Endodermal cell (in vitro differentiated cells): Measurements from ENCODE around the gene MRPL32. TPM values are rescaled to one million over a fixed set of nuclear protein-coding genes. Genes with fewer than 3 reads are reported as not detected.
A peak's percentile ranks its signal among the peaks of the same experiment; 100 is the strongest.

Experiments
- DNase-seq: peaks from one replicate; pipeline ENCODE4 v3.0.0-alpha.2; 2017
- H3K27ac ChIP-seq: 2 replicates; pipeline ENCODE4 v1.5.1; 2013; ENCODE audit warnings: mild to moderate bottlenecking, low read depth, low read length, moderate library complexity
- H3K27me3 ChIP-seq: 2 replicates; pipeline ENCODE4 v1.6.1; 2013; ENCODE audit warnings: mild to moderate bottlenecking, low read length, moderate library complexity; ENCODE audit not compliant: insufficient read depth, control insufficient read depth, poor library complexity, severe bottlenecking
- H3K36me3 ChIP-seq: 2 replicates; pipeline ENCODE4 v1.7.0; 2013; ENCODE audit warnings: mild to moderate bottlenecking, low read length, moderate library complexity; ENCODE audit not compliant: control insufficient read depth, insufficient read depth
- H3K4me1 ChIP-seq: one replicate; pipeline ENCODE4 v1.7.0; 2013; ENCODE audit warnings: low read length; ENCODE audit not compliant: control insufficient read depth, insufficient read depth
- H3K4me3 ChIP-seq: 2 replicates; pipeline ENCODE4 v1.5.1; 2013; ENCODE audit warnings: mild to moderate bottlenecking, low read length, moderate library complexity
- H3K9ac ChIP-seq: 2 replicates; pipeline ENCODE4 v1.6.1; 2013; ENCODE audit warnings: mild to moderate bottlenecking, low read length, moderate library complexity; ENCODE audit not compliant: poor library complexity, severe bottlenecking; ENCODE audit errors: extremely low read depth
- H3K9me3 ChIP-seq: 2 replicates; pipeline ENCODE4 v1.6.1; 2013; ENCODE audit warnings: mild to moderate bottlenecking, low read length, moderate library complexity; ENCODE audit not compliant: control insufficient read depth
- H3K27ac Mint-ChIP-seq: 2 replicates; pipeline ENCODE4 v1.8.0; 2020; ENCODE audit warnings: mixed read lengths
- H3K27me3 Mint-ChIP-seq: 2 replicates; pipeline ENCODE4 v1.8.0; 2021; ENCODE audit warnings: mild to moderate bottlenecking, mixed read lengths; ENCODE audit not compliant: insufficient read depth
- H3K36me3 Mint-ChIP-seq: 2 replicates; pipeline ENCODE4 v1.8.0; 2020; ENCODE audit warnings: low read depth, mixed read lengths
- H3K4me1 Mint-ChIP-seq: 2 replicates; pipeline ENCODE4 v1.8.0; 2020; ENCODE audit warnings: mixed read lengths
- H3K4me3 Mint-ChIP-seq: 2 replicates; pipeline ENCODE4 v1.8.0; 2020; ENCODE audit warnings: mild to moderate bottlenecking, moderate library complexity, mixed read lengths
- H3K9me3 Mint-ChIP-seq: 2 replicates; pipeline ENCODE4 v1.8.0; 2020; ENCODE audit warnings: mild to moderate bottlenecking, mixed read lengths
- CTCF ChIP-seq: fragments of 200-600 bp; sonication (generic); conservative IDR thresholded peaks from 2 replicates; pipeline ENCODE4 v1.5.0; 2021; ENCODE audit warnings: antibody characterized with exemption, mild to moderate bottlenecking
- WGBS, 2 experiments: methylation state at CpG; one replicate each; pipeline versions ENCODE4 v1.1.5 to v1.1.7; 2013; ENCODE audit warnings: missing lambda C conversion rate in 2 of 2, mixed read lengths in 1 of 2; ENCODE audit not compliant: insufficient coverage in 1 of 2, insufficient read length in 1 of 2; 5-methylcytosine and 5-hydroxymethylcytosine counted together
- total RNA-seq, 2 donors: library from RNA; stranded (reverse); fragmentation: NEBNext Ultra II Directional in 1 of 2; extraction: Animal tissue kit (Norgen Biotek cat#: 25700) in 1 of 2; gene quantifications; 2 replicates in 1 of 2; 3 replicates in 1 of 2; pipeline ENCODE4 v1.2.1, GENCODE V29; 2021

Gene MRPL32
- total RNA-seq, 2 donors from 2014 or later: 88.6 to 97.0 TPM

- Mint-ChIP-seq H3K27me3 (no peaks in the 10 kb centered on the region), H3K36me3 (no peaks in the 10 kb centered on the region), H3K27ac (no peak overlapping the region), H3K4me3 (no peak overlapping the region), H3K4me1 (peaks cover 18% of the 10 kb centered on the region), H3K9me3 (no peaks in the 10 kb centered on the region)
- H3K27ac ChIP-seq: no peak overlapping the region
- DNase-seq: no peak
- H3K4me3 ChIP-seq: no peak overlapping the region
- peaks cover 5% of the 10 kb centered on the region for H3K4me1 ChIP-seq
- TF ChIP-seq CTCF: peak; percentile 73
- WGBS, 2 experiments: 67 to 73% methylated on average over 1 of the region's 2 CpGs
- H3K9ac ChIP-seq: no peak overlapping the region
- H3K27me3 ChIP-seq: no peaks in the 10 kb centered on the region
- H3K9me3 ChIP-seq: no peaks in the 10 kb centered on the region
- H3K36me3 ChIP-seq: no peaks in the 10 kb centered on the region
Measured at GRCh38 chr7:42886129-42886528, 46.0 kb upstream of the MRPL32 start.

- Mint-ChIP-seq H3K4me1 (peaks cover 18% of the 10 kb centered on the region), H3K36me3 (no peaks in the 10 kb centered on the region), H3K4me3 (peak overlapping the region; percentile 73), H3K27me3 (no peaks in the 10 kb centered on the region), H3K9me3 (no peaks in the 10 kb centered on the region), H3K27ac (no peak overlapping the region)
- DNase-seq: no peak
- Histone ChIP-seq H3K9ac (no peak overlapping the region), H3K9me3 (no peaks in the 10 kb centered on the region), H3K27me3 (no peaks in the 10 kb centered on the region), H3K36me3 (no peaks in the 10 kb centered on the region), H3K4me1 (peaks cover 5% of the 10 kb centered on the region), H3K27ac (no peak overlapping the region), H3K4me3 (peak overlapping the region; percentile 83)
- no peak for TF ChIP-seq CTCF
Measured at GRCh38 chr7:42886893-42887505, 45.2 kb upstream of the MRPL32 start.

- no peak overlapping the region for H3K4me3 Mint-ChIP-seq
- H3K9ac ChIP-seq: no peak overlapping the region
- peaks cover 16% of the 10 kb centered on the region for H3K9me3 ChIP-seq
- no peaks in the 10 kb centered on the region for H3K27me3 ChIP-seq
- no peak overlapping the region for H3K27ac ChIP-seq
- no peak for TF ChIP-seq CTCF
- peaks cover 19% of the 10 kb centered on the region for H3K4me1 Mint-ChIP-seq
- WGBS, 2 experiments: 80 to 95% methylated on average over 3 to 9 of the region's 9 CpGs
- H3K27me3 Mint-ChIP-seq: no peaks in the 10 kb centered on the region
- DNase-seq: peak; percentile 62
- H3K27ac Mint-ChIP-seq: peak overlapping the region; percentile 90
- H3K36me3 Mint-ChIP-seq: peaks cover 14% of the 10 kb centered on the region
- H3K4me3 ChIP-seq: peak overlapping the region; percentile 50
- peaks cover 30% of the 10 kb centered on the region for H3K9me3 Mint-ChIP-seq
- H3K36me3 ChIP-seq: no peaks in the 10 kb centered on the region
- peaks cover 5% of the 10 kb centered on the region for H3K4me1 ChIP-seq
Measured at GRCh38 chr7:42893346-42894240, 38.6 kb upstream of the MRPL32 start.
